ENCODE measurements around the gene SEMA3B.

DNA sequence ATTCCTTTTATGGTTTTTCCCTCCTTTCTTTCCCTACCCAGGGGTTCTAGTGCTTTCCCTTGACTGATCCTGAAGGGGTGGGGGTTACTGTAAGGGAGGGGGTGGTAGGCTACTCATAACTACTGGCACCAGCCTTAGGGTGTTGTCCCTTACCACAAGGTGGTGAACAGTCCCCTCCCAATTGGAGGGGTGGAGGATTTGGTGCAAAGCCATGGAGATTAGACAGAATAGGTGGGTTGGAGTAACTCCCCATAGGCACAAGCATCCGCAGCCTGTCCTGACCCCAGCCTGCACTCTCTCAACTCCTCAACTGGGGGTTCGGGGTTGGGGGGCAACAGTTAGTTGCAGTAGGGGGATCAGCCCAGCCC, 56.1 kb downstream of the SEMA3B start:
- TF ChIP-seq POLR2A (IDR thresholded peaks at IDR 0.05) = no peak
- TF ChIP-seq, protein P1, sequence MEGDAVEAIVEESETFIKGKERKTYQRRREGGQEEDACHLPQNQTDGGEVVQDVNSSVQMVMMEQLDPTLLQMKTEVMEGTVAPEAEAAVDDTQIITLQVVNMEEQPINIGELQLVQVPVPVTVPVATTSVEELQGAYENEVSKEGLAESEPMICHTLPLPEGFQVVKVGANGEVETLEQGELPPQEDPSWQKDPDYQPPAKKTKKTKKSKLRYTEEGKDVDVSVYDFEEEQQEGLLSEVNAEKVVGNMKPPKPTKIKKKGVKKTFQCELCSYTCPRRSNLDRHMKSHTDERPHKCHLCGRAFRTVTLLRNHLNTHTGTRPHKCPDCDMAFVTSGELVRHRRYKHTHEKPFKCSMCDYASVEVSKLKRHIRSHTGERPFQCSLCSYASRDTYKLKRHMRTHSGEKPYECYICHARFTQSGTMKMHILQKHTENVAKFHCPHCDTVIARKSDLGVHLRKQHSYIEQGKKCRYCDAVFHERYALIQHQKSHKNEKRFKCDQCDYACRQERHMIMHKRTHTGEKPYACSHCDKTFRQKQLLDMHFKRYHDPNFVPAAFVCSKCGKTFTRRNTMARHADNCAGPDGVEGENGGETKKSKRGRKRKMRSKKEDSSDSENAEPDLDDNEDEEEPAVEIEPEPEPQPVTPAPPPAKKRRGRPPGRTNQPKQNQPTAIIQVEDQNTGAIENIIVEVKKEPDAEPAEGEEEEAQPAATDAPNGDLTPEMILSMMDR (IDR thresholded peaks at IDR 0.05) = no peak
- no peak for TF ChIP-seq POLR2AphosphoS5 (IDR thresholded peaks at IDR 0.05)
- no peak for TF ChIP-seq EP300 (IDR thresholded peaks at IDR 0.05)
